HL-60 (cell line): ENCODE data around the gene GPR108.

ENCODE experiments used
- POLR2AphosphoS5 ChIP-seq: IDR thresholded peaks from 2 replicates; pipeline ENCODE4 v1.6.1; 2012; ENCODE audit warnings: low read depth
- TF ChIP-seq, protein P1 (sequence below): IDR thresholded peaks from 2 replicates; pipeline ENCODE4 v1.6.1; 2012; ENCODE audit warnings: low read depth; ENCODE audit not compliant: insufficient replicate concordance
- TF ChIP-seq, protein P2 (sequence below): IDR thresholded peaks from one replicate; pipeline ENCODE4 v1.5.1; 2011; ENCODE audit warnings: low read length, control low read depth, inconsistent platforms; ENCODE audit not compliant: insufficient read depth

DNA sequence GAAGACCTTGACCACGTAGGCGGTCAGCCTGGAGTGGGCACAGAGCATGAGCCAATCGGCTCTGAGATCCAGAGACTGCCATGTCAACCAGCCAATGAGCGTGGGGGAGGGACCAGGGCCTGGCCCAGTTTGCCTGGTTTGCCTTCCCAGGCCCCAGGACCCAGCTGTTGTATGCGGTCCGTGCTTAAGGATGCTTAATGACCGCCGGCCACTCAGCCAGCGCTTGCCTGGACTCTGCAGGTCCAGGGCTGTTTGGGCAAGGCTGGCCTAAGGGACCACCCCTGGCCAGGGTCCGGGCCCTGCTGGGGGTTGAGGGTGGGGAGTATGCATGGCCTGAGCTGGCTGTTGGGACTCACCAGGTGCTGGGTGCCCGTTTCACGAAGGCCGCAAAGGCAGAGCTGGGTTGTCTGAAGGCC is 44.3 kb downstream of the GPR108 start:
- TF ChIP-seq, protein P1, sequence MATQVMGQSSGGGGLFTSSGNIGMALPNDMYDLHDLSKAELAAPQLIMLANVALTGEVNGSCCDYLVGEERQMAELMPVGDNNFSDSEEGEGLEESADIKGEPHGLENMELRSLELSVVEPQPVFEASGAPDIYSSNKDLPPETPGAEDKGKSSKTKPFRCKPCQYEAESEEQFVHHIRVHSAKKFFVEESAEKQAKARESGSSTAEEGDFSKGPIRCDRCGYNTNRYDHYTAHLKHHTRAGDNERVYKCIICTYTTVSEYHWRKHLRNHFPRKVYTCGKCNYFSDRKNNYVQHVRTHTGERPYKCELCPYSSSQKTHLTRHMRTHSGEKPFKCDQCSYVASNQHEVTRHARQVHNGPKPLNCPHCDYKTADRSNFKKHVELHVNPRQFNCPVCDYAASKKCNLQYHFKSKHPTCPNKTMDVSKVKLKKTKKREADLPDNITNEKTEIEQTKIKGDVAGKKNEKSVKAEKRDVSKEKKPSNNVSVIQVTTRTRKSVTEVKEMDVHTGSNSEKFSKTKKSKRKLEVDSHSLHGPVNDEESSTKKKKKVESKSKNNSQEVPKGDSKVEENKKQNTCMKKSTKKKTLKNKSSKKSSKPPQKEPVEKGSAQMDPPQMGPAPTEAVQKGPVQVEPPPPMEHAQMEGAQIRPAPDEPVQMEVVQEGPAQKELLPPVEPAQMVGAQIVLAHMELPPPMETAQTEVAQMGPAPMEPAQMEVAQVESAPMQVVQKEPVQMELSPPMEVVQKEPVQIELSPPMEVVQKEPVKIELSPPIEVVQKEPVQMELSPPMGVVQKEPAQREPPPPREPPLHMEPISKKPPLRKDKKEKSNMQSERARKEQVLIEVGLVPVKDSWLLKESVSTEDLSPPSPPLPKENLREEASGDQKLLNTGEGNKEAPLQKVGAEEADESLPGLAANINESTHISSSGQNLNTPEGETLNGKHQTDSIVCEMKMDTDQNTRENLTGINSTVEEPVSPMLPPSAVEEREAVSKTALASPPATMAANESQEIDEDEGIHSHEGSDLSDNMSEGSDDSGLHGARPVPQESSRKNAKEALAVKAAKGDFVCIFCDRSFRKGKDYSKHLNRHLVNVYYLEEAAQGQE, result no peak
- TF ChIP-seq, protein P2, sequence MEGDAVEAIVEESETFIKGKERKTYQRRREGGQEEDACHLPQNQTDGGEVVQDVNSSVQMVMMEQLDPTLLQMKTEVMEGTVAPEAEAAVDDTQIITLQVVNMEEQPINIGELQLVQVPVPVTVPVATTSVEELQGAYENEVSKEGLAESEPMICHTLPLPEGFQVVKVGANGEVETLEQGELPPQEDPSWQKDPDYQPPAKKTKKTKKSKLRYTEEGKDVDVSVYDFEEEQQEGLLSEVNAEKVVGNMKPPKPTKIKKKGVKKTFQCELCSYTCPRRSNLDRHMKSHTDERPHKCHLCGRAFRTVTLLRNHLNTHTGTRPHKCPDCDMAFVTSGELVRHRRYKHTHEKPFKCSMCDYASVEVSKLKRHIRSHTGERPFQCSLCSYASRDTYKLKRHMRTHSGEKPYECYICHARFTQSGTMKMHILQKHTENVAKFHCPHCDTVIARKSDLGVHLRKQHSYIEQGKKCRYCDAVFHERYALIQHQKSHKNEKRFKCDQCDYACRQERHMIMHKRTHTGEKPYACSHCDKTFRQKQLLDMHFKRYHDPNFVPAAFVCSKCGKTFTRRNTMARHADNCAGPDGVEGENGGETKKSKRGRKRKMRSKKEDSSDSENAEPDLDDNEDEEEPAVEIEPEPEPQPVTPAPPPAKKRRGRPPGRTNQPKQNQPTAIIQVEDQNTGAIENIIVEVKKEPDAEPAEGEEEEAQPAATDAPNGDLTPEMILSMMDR, result no peak
- no peak for TF ChIP-seq POLR2AphosphoS5
